ENCODE measurements around the gene NIPA2. TPM values are rescaled to one million over a fixed set of nuclear protein-coding genes. Genes with fewer than 3 reads are reported as not detected.

The NIPA2 gene
- total RNA-seq, 1 experiment from 2014 or later, result 120 TPM

GRCh38 chr15:22877607-22878006 is 39.1 kb downstream of the NIPA2 start:
- DNase-seq (ENCODE audit: low read depth), result no peak

- DNase-seq (ENCODE audit: low read depth), result no peak
These were observed 39.6 kb downstream of the NIPA2 start for GRCh38 chr15:22878103-22878502.

GRCh38 chr15:22880068-22880980 is 41.9 kb downstream of the NIPA2 start:
- no peak for DNase-seq (ENCODE audit: low read depth)

- DNase-seq (ENCODE audit: low read depth), result no peak
These were observed 42.7 kb downstream of the NIPA2 start for GRCh38 chr15:22880981-22881738.

GRCh38 chr15:22881739-22882440 is 43.4 kb downstream of the NIPA2 start:
- no peak for DNase-seq (ENCODE audit: low read depth)

- DNase-seq (ENCODE audit: low read depth), result no peak
These were observed 44.7 kb downstream of the NIPA2 start for GRCh38 chr15:22883196-22883595.

GRCh38 chr15:22884344-22884743 is 45.9 kb downstream of the NIPA2 start:
- peak; percentile 13 for DNase-seq (ENCODE audit: low read depth)

- no peak for DNase-seq (ENCODE audit: low read depth)
These were observed 46.7 kb downstream of the NIPA2 start for GRCh38 chr15:22885120-22885519.

GRCh38 chr15:22887157-22887951 is 48.9 kb downstream of the NIPA2 start:
- DNase-seq (ENCODE audit: low read depth), result peak; percentile 84

GRCh38 chr15:22888120-22888859 is 49.8 kb downstream of the NIPA2 start:
- DNase-seq (ENCODE audit: low read depth), result peak; percentile 89

- DNase-seq (ENCODE audit: low read depth), result no peak
These were observed 50.8 kb downstream of the NIPA2 start for GRCh38 chr15:22889146-22889818.

- no peak for DNase-seq (ENCODE audit: low read depth)
These were observed 51.8 kb downstream of the NIPA2 start for GRCh38 chr15:22890296-22890695.

GRCh38 chr15:22891426-22892210 is 53.2 kb downstream of the NIPA2 start:
- DNase-seq (ENCODE audit: low read depth), result no peak

- DNase-seq (ENCODE audit: low read depth), result no peak
These were observed 53.9 kb downstream of the NIPA2 start for GRCh38 chr15:22892333-22892732.

GRCh38 chr15:22893081-22893480 is 54.6 kb downstream of the NIPA2 start:
- no peak for DNase-seq (ENCODE audit: low read depth)

- no peak for DNase-seq (ENCODE audit: low read depth)
These were observed 55.4 kb downstream of the NIPA2 start for GRCh38 chr15:22893881-22894280.

- DNase-seq (ENCODE audit: low read depth), result peak; percentile 96
These were observed 57.2 kb downstream of the NIPA2 start for GRCh38 chr15:22895465-22896190.

GRCh38 chr15:22902046-22902445 is 63.6 kb downstream of the NIPA2 start:
- DNase-seq (ENCODE audit: low read depth), result no peak

GRCh38 chr15:22902578-22902977 is 64.1 kb downstream of the NIPA2 start:
- no peak for DNase-seq (ENCODE audit: low read depth)

Data from M059J (cell line).